A673 (cell line): Measurements from ENCODE around the gene PRICKLE1.

Source experiments
- EZH2 ChIP-seq: fragments of 200-600 bp; sonication (generic); IDR thresholded peaks from 2 replicates; pipeline ENCODE4 v1.6.1; 2017; ENCODE audit warnings: borderline replicate concordance, low read depth, mild to moderate bottlenecking, mixed read lengths, antibody characterized with exemption, low read length; ENCODE audit not compliant: poor library complexity, severe bottlenecking
- TF ChIP-seq, protein P1 (sequence below): fragments of 300-800, 200-600 bp; sonication (generic); conservative IDR thresholded peaks from 2 replicates; pipeline ENCODE4 v1.5.1; 2017; ENCODE audit warnings: low read depth, mild to moderate bottlenecking, antibody characterized with exemption, low read length, moderate library complexity, mixed read lengths

DNA sequence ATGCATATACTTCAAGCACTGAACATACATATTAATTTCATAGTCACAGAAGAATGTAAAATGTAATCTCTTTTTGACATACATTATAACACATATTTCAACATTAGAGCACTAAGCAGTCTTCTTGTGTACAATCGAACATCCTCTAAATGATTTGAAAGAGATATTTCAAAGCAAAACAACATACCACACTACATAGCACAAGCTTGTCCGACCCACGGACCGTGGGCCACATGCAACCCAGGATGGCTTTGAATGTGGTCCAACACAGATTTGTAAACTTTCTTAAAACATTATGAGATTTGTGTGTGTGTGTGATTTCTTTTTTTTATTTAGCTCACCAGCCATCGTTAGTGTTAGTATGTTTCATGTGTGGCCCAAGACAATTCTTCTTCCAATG is 7.0 kb downstream of the PRICKLE1 start:
- TF ChIP-seq, protein P1, sequence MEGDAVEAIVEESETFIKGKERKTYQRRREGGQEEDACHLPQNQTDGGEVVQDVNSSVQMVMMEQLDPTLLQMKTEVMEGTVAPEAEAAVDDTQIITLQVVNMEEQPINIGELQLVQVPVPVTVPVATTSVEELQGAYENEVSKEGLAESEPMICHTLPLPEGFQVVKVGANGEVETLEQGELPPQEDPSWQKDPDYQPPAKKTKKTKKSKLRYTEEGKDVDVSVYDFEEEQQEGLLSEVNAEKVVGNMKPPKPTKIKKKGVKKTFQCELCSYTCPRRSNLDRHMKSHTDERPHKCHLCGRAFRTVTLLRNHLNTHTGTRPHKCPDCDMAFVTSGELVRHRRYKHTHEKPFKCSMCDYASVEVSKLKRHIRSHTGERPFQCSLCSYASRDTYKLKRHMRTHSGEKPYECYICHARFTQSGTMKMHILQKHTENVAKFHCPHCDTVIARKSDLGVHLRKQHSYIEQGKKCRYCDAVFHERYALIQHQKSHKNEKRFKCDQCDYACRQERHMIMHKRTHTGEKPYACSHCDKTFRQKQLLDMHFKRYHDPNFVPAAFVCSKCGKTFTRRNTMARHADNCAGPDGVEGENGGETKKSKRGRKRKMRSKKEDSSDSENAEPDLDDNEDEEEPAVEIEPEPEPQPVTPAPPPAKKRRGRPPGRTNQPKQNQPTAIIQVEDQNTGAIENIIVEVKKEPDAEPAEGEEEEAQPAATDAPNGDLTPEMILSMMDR = no peak
- no peak for TF ChIP-seq EZH2
